Chondrocyte (in vitro differentiated cells): ENCODE data around the gene SPOCK1. TPM values are rescaled to one million over a fixed set of nuclear protein-coding genes. Genes with fewer than 3 reads are reported as not detected.

Experiments
- DNase-seq: peaks from one replicate; pipeline ENCODE4 v3.0.0; 2021; ENCODE audit warnings: mixed read lengths, low spot score
- H3K27ac Mint-ChIP-seq: one replicate; pipeline ENCODE4 v1.8.0; 2021; ENCODE audit warnings: mild to moderate bottlenecking, moderate library complexity, mixed read lengths; ENCODE audit not compliant: unreplicated experiment
- H3K27me3 Mint-ChIP-seq: 2 replicates; pipeline ENCODE4 v1.8.0; 2021; ENCODE audit warnings: low read depth, mixed read lengths
- H3K36me3 Mint-ChIP-seq: 2 replicates; pipeline ENCODE4 v1.8.0; 2021; ENCODE audit warnings: low read depth, mixed read lengths
- H3K4me1 Mint-ChIP-seq: 2 replicates; pipeline ENCODE4 v1.8.0; 2021; ENCODE audit warnings: low read depth, mild to moderate bottlenecking, mixed read lengths
- H3K4me3 Mint-ChIP-seq: one replicate; pipeline ENCODE4 v1.8.0; 2021; ENCODE audit warnings: mild to moderate bottlenecking, moderate library complexity, mixed read lengths; ENCODE audit not compliant: unreplicated experiment
- H3K9me3 Mint-ChIP-seq: 2 replicates; pipeline ENCODE4 v1.8.0; 2021; ENCODE audit warnings: low read depth, mixed read lengths
- total RNA-seq: library from RNA; stranded (reverse); gene quantifications from 3 replicates; pipeline ENCODE4 v1.2.1, GENCODE V29; 2021
- TF ChIP-seq, protein P1 (sequence below): fragments of 200-600 bp; sonication (generic); IDR thresholded peaks from 2 replicates; pipeline ENCODE4 v1.5.0; 2021; ENCODE audit warnings: antibody characterized with exemption, mild to moderate bottlenecking, moderate library complexity

Gene SPOCK1
- total RNA-seq, 1 donor from 2014 or later = 127 TPM

DNA sequence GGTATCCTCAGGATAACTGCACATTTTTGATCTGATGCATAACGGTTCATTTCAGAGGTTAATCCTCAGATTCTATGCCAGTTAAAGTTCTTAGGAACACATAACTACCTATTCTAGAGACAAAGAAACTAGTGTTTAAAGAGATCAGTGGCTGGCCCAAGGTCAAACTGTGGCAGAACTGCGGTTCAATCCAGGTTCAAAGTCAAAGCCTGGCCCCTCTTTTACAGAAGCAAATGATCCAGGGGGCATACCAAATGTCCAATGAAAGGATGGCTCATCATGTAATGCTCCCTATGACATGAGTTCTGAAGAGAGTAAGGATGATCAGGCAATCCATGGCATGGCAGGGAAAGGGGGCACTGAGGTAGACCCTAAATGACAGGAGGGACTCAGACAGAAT, 283.3 kb downstream of the SPOCK1 start:
- H3K27ac Mint-ChIP-seq = no peak overlapping the region
- TF ChIP-seq, protein P1, sequence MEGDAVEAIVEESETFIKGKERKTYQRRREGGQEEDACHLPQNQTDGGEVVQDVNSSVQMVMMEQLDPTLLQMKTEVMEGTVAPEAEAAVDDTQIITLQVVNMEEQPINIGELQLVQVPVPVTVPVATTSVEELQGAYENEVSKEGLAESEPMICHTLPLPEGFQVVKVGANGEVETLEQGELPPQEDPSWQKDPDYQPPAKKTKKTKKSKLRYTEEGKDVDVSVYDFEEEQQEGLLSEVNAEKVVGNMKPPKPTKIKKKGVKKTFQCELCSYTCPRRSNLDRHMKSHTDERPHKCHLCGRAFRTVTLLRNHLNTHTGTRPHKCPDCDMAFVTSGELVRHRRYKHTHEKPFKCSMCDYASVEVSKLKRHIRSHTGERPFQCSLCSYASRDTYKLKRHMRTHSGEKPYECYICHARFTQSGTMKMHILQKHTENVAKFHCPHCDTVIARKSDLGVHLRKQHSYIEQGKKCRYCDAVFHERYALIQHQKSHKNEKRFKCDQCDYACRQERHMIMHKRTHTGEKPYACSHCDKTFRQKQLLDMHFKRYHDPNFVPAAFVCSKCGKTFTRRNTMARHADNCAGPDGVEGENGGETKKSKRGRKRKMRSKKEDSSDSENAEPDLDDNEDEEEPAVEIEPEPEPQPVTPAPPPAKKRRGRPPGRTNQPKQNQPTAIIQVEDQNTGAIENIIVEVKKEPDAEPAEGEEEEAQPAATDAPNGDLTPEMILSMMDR = no peak
- H3K36me3 Mint-ChIP-seq = no peaks in the 10 kb centered on the region
- H3K4me3 Mint-ChIP-seq = no peak overlapping the region
- no peaks in the 10 kb centered on the region for H3K9me3 Mint-ChIP-seq
- H3K4me1 Mint-ChIP-seq = peaks cover 29% of the 10 kb centered on the region
- no peak for DNase-seq
- H3K27me3 Mint-ChIP-seq = no peaks in the 10 kb centered on the region

GRCh38 chr5:137215261-137215660, 283.9 kb downstream of the SPOCK1 start:
- TF ChIP-seq, protein P1 = no peak
- Mint-ChIP-seq H3K27me3 (no peaks in the 10 kb centered on the region), H3K9me3 (no peaks in the 10 kb centered on the region), H3K4me3 (no peak overlapping the region), H3K36me3 (no peaks in the 10 kb centered on the region), H3K4me1 (peaks cover 29% of the 10 kb centered on the region), H3K27ac (no peak overlapping the region)
- DNase-seq = no peak

DNA sequence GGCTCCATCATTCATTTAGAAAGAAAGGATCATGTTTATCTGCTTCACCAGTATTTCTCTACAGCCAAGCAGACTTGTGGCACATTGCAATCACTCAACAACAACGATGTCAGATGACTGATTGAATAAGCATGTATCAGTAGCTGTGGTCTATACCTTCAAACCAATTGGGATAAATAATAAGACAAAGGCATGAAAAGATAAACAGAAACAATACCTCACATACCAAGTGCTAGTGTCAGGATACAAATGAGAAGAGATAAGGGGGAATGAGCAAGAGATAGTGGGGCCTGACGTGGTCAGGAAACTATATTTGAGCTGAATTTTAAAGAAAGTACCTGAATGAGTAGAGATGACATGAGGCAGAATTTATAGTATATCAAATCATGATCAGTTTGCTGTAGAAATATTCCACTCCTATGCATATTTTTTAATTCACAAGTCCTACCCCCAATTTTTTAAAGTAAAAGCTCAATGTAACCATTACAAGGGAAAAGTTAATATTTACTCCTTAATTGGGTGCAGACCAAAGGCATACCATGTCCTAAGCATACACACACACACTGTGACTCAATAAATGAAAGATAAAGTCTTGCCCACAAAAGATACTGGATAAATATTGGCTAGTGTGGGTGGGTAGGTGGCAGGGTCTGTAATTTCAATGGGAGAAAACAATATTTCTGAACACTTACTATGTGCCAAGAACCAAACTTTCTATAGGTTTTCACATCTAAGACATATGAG, 284.5 kb downstream of the SPOCK1 start:
- Mint-ChIP-seq H3K27ac (no peak overlapping the region), H3K9me3 (no peaks in the 10 kb centered on the region), H3K36me3 (no peaks in the 10 kb centered on the region), H3K27me3 (no peaks in the 10 kb centered on the region), H3K4me3 (no peak overlapping the region), H3K4me1 (peaks cover 29% of the 10 kb centered on the region)
- TF ChIP-seq, protein P1 = no peak
- no peak for DNase-seq

DNA sequence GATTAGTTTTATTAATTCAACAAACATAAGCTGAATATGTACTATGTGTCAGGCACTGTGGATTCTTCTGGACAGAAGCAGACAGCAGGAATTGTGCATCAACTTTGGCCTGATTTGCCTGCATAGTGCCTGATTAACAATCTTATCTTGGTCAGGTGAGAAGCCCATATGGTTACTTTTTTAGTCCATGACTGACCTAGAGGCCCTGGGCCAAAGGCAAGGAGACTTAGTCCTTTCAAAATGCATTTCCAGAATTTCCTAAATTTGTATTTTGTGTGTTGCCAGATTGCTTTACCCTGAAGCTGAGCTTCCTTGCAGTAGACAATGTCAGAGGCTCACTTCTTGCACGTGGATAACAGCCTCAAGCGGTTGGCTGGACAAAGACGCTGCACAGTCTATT, 286.7 kb downstream of the SPOCK1 start:
- H3K27ac Mint-ChIP-seq = no peak overlapping the region
- H3K4me1 Mint-ChIP-seq = peaks cover 18% of the 10 kb centered on the region
- H3K4me3 Mint-ChIP-seq = no peak overlapping the region
- no peaks in the 10 kb centered on the region for H3K9me3 Mint-ChIP-seq
- TF ChIP-seq, protein P1 = no peak
- H3K27me3 Mint-ChIP-seq = no peaks in the 10 kb centered on the region
- DNase-seq = no peak
- no peaks in the 10 kb centered on the region for H3K36me3 Mint-ChIP-seq

- Mint-ChIP-seq H3K4me1 (peaks cover 15% of the 10 kb centered on the region), H3K27ac (no peak overlapping the region), H3K9me3 (no peaks in the 10 kb centered on the region), H3K36me3 (no peaks in the 10 kb centered on the region), H3K27me3 (peaks cover 3% of the 10 kb centered on the region), H3K4me3 (no peak overlapping the region)
- TF ChIP-seq, protein P1 = no peak
- no peak for DNase-seq
Measured at GRCh38 chr5:137209232-137209809, 289.8 kb downstream of the SPOCK1 start.
